OCI-LY1 (cell line): Measurements from ENCODE around the gene TMEM19.
A peak's percentile ranks its signal among the peaks of the same experiment; 100 is the strongest.
"Not testable (repeated sequence)": the region's sequence is repeated elsewhere in the genome, so short reads cannot be mapped to it uniquely, and the experiment has no call there.

Source experiments
- H2AFZ ChIP-seq: fragments of 200-600 bp; sonication (generic), shearing (Covaris generic); 2 replicates; pipeline ENCODE4 v1.6.0; 2014; ENCODE audit warnings: antibody characterized with exemption, mild to moderate bottlenecking, low read length
- H3F3A ChIP-seq: fragments of 200-600 bp; sonication (generic), shearing (Covaris generic); 2 replicates; pipeline ENCODE4 v1.6.0; 2014; ENCODE audit warnings: mild to moderate bottlenecking, antibody characterized with exemption, low read length, moderate library complexity; ENCODE audit not compliant: insufficient read depth
- H3K27ac ChIP-seq: fragments of 200-600 bp; sonication (generic); 2 replicates; pipeline ENCODE4 v1.5.1; 2014; ENCODE audit warnings: low read length, mixed run types, mild to moderate bottlenecking, low read depth; ENCODE audit not compliant: poor library complexity, severe bottlenecking
- H3K27me3 ChIP-seq: fragments of 200-600 bp; sonication (generic); 2 replicates; pipeline ENCODE4 v1.6.0; 2014; ENCODE audit warnings: antibody characterized with exemption, mild to moderate bottlenecking, low read length, moderate library complexity; ENCODE audit not compliant: insufficient read depth
- H3K36me3 ChIP-seq: fragments of 200-600 bp; sonication (generic); 2 replicates; pipeline ENCODE4 v1.6.1; 2014; ENCODE audit warnings: mild to moderate bottlenecking, antibody characterized with exemption, low read length, moderate library complexity, mixed read lengths; ENCODE audit not compliant: insufficient read depth
- H3K4me1 ChIP-seq: fragments of 200-600 bp; sonication (generic); 2 replicates; pipeline ENCODE4 v1.5.1; 2014; ENCODE audit warnings: mild to moderate bottlenecking, low read length, moderate library complexity; ENCODE audit not compliant: insufficient read depth, severe bottlenecking
- H3K4me2 ChIP-seq: fragments of 200-600 bp; sonication (generic), shearing (Covaris generic); 2 replicates; pipeline ENCODE4 v1.6.1; 2014; ENCODE audit warnings: low read length
- H3K4me3 ChIP-seq: fragments of 200-600 bp; sonication (generic); 2 replicates; pipeline ENCODE4 v1.5.1; 2014; ENCODE audit warnings: low read length, low read depth, mild to moderate bottlenecking, mixed read lengths; ENCODE audit not compliant: poor library complexity, severe bottlenecking
- H3K79me2 ChIP-seq: fragments of 200-600 bp; shearing (Covaris generic); 2 replicates; pipeline ENCODE4 v1.6.1; 2016; ENCODE audit warnings: mixed run types, low read length, mixed read lengths; ENCODE audit not compliant: insufficient read depth
- H3K9ac ChIP-seq: fragments of 200-600 bp; sonication (generic), shearing (Covaris generic); 2 replicates; pipeline ENCODE4 v1.6.1; 2014; ENCODE audit warnings: mild to moderate bottlenecking, low read length, mixed read lengths
- H3K9me2 ChIP-seq: fragments of 200-600 bp; sonication (generic), shearing (Covaris generic); 2 replicates; pipeline ENCODE4 v1.6.1; 2014; ENCODE audit warnings: low read depth, mild to moderate bottlenecking, low read length, mixed read lengths
- H3K9me3 ChIP-seq: fragments of 200-600 bp; shearing (Covaris generic); 2 replicates; pipeline ENCODE4 v1.6.1; 2014; ENCODE audit warnings: low read length, mixed read lengths
- H4K20me1 ChIP-seq: fragments of 200-600 bp; sonication (generic), shearing (Covaris generic); 2 replicates; pipeline ENCODE4 v1.6.0; 2016; ENCODE audit warnings: mild to moderate bottlenecking, low read length; ENCODE audit not compliant: insufficient read depth
- CTCF ChIP-seq: fragments of 200-600 bp; sonication (generic), shearing (Covaris generic); IDR thresholded peaks from 2 replicates; pipeline ENCODE4 v1.5.1; 2017; ENCODE audit warnings: mild to moderate bottlenecking, antibody characterized with exemption, low read length, moderate library complexity, mixed read lengths
- EZH2 ChIP-seq: fragments of 200-600 bp; sonication (generic), shearing (Covaris generic); IDR thresholded peaks from 2 replicates; pipeline ENCODE4 v1.8.0; 2017; ENCODE audit warnings: borderline replicate concordance, mixed run types, mild to moderate bottlenecking, antibody characterized with exemption, low read length, moderate library complexity, mixed read lengths

The TMEM19 gene

DNA sequence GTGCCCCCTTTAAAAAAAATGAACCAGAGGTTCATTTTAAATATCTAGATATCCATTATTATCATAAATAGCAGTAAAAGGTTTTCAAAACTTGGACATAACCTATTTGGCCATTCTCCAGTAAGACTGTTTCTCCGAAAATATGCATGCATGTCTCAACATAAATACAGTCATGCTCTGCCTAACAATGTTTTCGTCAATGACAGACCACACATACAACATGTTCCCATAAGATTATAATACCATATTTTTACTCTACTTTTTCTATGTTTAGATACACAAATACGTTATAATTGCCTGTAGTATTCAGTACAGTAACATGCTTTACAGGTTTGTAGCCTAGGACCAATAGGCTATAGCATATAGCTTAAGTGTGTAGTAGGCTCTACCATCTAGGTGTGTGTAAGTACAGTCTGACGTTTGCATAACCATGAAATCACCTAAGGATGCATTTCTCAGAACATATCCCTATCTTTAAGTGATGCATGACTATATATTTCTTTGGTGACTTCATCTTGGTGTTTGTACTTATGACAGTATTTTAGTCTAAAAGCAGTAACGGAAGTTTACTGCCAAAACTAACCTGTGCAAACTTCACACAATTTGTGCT lies 3.2 kb downstream of the TMEM19 start:
- Histone ChIP-seq H3K27me3 (no peaks in the 10 kb centered on the region), H3K9ac (peak overlapping the region; percentile 76), H3K27ac (peak overlapping the region; percentile 99), H3K9me2 (no peaks in the 10 kb centered on the region), H4K20me1 (no peaks in the 10 kb centered on the region), H3K4me2 (peak overlapping the region; percentile 80), H2AFZ (no peak overlapping the region), H3K4me1 (peaks cover 83% of the 10 kb centered on the region), H3K79me2 (no peaks in the 10 kb centered on the region; the same call in 1 of the 2 replicates), H3F3A (peaks cover 4% of the 10 kb centered on the region), H3K36me3 (no peaks in the 10 kb centered on the region), H3K9me3 (no peaks in the 10 kb centered on the region), H3K4me3 (peak overlapping the region; percentile 76)
- TF ChIP-seq CTCF (no peak), EZH2 (no peak)

GRCh38 chr12:71691504-71692129 lies 5.7 kb downstream of the TMEM19 start:
- H3K79me2 ChIP-seq: no peaks in the 10 kb centered on the region; the same call in 1 of the 2 replicates
- H3K4me2 ChIP-seq: peak overlapping the region; percentile 80
- no peaks in the 10 kb centered on the region for H3K9me3 ChIP-seq
- H3K4me1 ChIP-seq: peaks cover 85% of the 10 kb centered on the region
- no peaks in the 10 kb centered on the region for H3K9me2 ChIP-seq
- H3K9ac ChIP-seq: peak overlapping the region; percentile 4
- no peaks in the 10 kb centered on the region for H4K20me1 ChIP-seq
- TF ChIP-seq CTCF (no peak), EZH2 (no peak)
- no peak overlapping the region for H2AFZ ChIP-seq
- peak overlapping the region; percentile 99 for H3K27ac ChIP-seq
- peaks cover 8% of the 10 kb centered on the region for H3K36me3 ChIP-seq
- H3K27me3 ChIP-seq: no peaks in the 10 kb centered on the region
- H3K4me3 ChIP-seq: peak overlapping the region; percentile 76
- peaks cover 4% of the 10 kb centered on the region; the same call in 1 of the 2 replicates for H3F3A ChIP-seq

DNA sequence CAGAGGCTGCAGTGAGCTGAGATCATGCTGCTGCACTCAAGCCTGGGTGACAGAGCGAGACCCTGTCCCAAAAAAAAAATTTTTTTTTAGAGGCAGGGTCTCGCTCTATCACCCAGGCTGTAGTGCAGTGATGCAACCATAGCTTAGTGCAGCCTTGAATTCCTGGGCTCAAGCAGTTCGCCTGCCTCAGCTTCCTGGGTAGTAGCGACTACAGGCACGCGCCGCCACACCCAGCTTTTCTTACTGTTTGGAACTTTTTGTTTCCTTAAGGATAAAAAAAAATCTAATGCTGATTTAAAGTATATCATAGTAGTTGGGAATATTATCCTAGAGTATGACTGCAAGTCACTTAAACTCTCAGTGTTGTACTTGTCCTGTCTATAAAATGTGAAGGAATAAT lies 7.2 kb downstream of the TMEM19 start:
- Histone ChIP-seq H4K20me1 (no peaks in the 10 kb centered on the region), H3K9me2 (no peaks in the 10 kb centered on the region), H3K9me3 (no peaks in the 10 kb centered on the region), H3K4me1 (peaks cover 77% of the 10 kb centered on the region), H2AFZ (no peak overlapping the region), H3K4me2 (peak overlapping the region; percentile 65), H3K36me3 (peaks cover 23% of the 10 kb centered on the region), H3K4me3 (peak overlapping the region; percentile 35), H3K9ac (no peak overlapping the region), H3F3A (peaks cover 4% of the 10 kb centered on the region; the same call in 1 of the 2 replicates), H3K79me2 (no peaks in the 10 kb centered on the region; the same call in 1 of the 2 replicates), H3K27me3 (no peaks in the 10 kb centered on the region), H3K27ac (peak overlapping the region; percentile 99)
- TF ChIP-seq CTCF (no peak), EZH2 (no peak)

GRCh38 chr12:71693651-71694050 lies 7.8 kb downstream of the TMEM19 start:
- not testable (repeated sequence) for H3K27me3 ChIP-seq, H4K20me1 ChIP-seq, H2AFZ ChIP-seq, H3K9me2 ChIP-seq, H3K79me2 ChIP-seq, H3K9me3 ChIP-seq, H3F3A ChIP-seq
- Histone ChIP-seq H3K27ac (peak overlapping the region; percentile 99), H3K4me2 (peak overlapping the region; percentile 65), H3K36me3 (peaks cover 26% of the 10 kb centered on the region), H3K9ac (peak overlapping the region; percentile 53), H3K4me3 (peak overlapping the region; percentile 35), H3K4me1 (peaks cover 72% of the 10 kb centered on the region)
